Heart left ventricle (tissue), 16 donors: ENCODE measurements around the gene COA3. TPM values are rescaled to one million over a fixed set of nuclear protein-coding genes. Genes with fewer than 3 reads are reported as not detected.
A peak's percentile ranks its signal among the peaks of the same experiment; 100 is the strongest.

Source experiments
- ATAC-seq, 4 donors: fragments of 200-7000 bp; cut with Tn5 transposase; one replicate each; pipeline ENCODE4 v1.9.1; 2020 to 2022; ENCODE audit warnings: moderate library complexity in 4 of 4, mild to moderate bottlenecking in 3 of 4, moderate number of reproducible peaks in 1 of 4
- DNase-seq, 5 donors: peaks; one replicate each; pipeline ENCODE4 v3.0.0-alpha.2; 2020
- H3K27ac ChIP-seq, 12 donors: fragments of 200-600 bp; sonication (generic) in 4 of 12; one replicate each; pipeline versions ENCODE4 v1.5.0 to v1.8.0; 2016 to 2022; ENCODE audit warnings: mild to moderate bottlenecking in 2 of 12
- H3K27me3 ChIP-seq, 9 donors: fragments of 200-600 bp; sonication (generic) in 2 of 9; one replicate each; pipeline versions ENCODE4 v1.5.1 to v1.8.0; 2016 to 2022; ENCODE audit warnings: mild to moderate bottlenecking in 3 of 9
- H3K36me3 ChIP-seq, 9 donors: fragments of 200-600 bp; sonication (generic) in 2 of 9; one replicate each; pipeline versions ENCODE4 v1.5.0 to v1.8.0; 2018 to 2022; ENCODE audit warnings: mild to moderate bottlenecking in 2 of 9
- H3K4me1 ChIP-seq, 12 donors: fragments of 200-600 bp; sonication (generic) in 4 of 12; one replicate each; pipeline versions ENCODE4 v1.5.0 to v1.8.0; 2016 to 2022; ENCODE audit warnings: mild to moderate bottlenecking in 3 of 12
- H3K4me3 ChIP-seq, 12 donors: fragments of 200-600 bp; sonication (generic) in 4 of 12; one replicate each; pipeline versions ENCODE4 v1.5.0 to v1.8.0; 2017 to 2022; ENCODE audit warnings: mild to moderate bottlenecking in 9 of 12, moderate library complexity in 4 of 12
- H3K9me3 ChIP-seq, 12 donors: fragments of 200-600 bp; sonication (generic) in 4 of 12; one replicate each; pipeline versions ENCODE4 v1.5.0 to v1.8.0; 2016 to 2022; ENCODE audit warnings: mild to moderate bottlenecking in 1 of 12
- CTCF ChIP-seq, 12 donors: fragments of 200-600 bp; sonication (generic) in 4 of 12; IDR thresholded peaks; one replicate each; pipeline versions ENCODE4 v1.5.0 to v1.8.0; 2018 to 2022; ENCODE audit warnings: antibody characterized with exemption in 12 of 12, mild to moderate bottlenecking in 5 of 12
- POLR2A ChIP-seq, 2 donors: fragments of 450-650 bp; IDR thresholded peaks; one replicate each; pipeline ENCODE4 v1.6.1; 2017; ENCODE audit warnings: antibody characterized with exemption in 2 of 2, mild to moderate bottlenecking in 2 of 2, moderate library complexity in 2 of 2
- WGBS, 4 donors: extraction: QIAGEN DNeasy Blood & Tissue Kit in 2 of 4; methylation state at CpG; one replicate each; pipeline versions ENCODE4 v1.1.5 to v1.1.7; 2013 to 2018; 5-methylcytosine and 5-hydroxymethylcytosine counted together
- intact Hi-C, 10 donors: fragments of 100-400 bp; cut with DNase I; formaldehyde crosslinking; loops; one replicate each; pipeline versions ENCODE4 v1.11.1 to v1.14.2; 2022
- polyA plus RNA-seq, 2 donors: library from polyadenylated mRNA; stranded (reverse); fragments of 200-250 nt; gene quantifications; one replicate each; pipeline ENCODE4 v1.2.3, GENCODE V29; 2013
- total RNA-seq, 9 donors: library from RNA; depleted of rRNA in 2 of 9; stranded (reverse); fragments of >200 nt in 2 of 9; fragmentation: NEBNext Ultra II Directional in 3 of 9; extraction: Animal tissue kit (Norgen Biotek cat#: 25700) in 3 of 9; gene quantifications; one replicate each; pipeline versions ENCODE4 v1.1.0 to v1.2.4, GENCODE V29; 2016 to 2023
- donor health status: ischemic (EF 13 %, LVEDD 7.1; RV severe dilation, severe dysfunction).
- donor health status: healthy with polysubstance abuse.
- donor health status: DM: no; HTN: yes; CAD: no.
- donor health status: DM: no; HTN: no; CAD: no.
- donor health status: ischemic (EF 25% LVEDD 6.9; RV normal size, moderate dysfunction).
- donor health status: ischemic (EF 25% LVEDD 5.7; RV mildly dilated, moderate dysfunction).
- donor health status: healthy.
- donor health status: DM: yes; HTN: yes; CAD: no.
- donor health status: ischemic (EF 35%, LVEDD 5.7; RV mildly dilated, moderate dysfunction).
- donor health status: nonischemic (EF 11% LVEDD 7.7; RV severe dilation, severe dysfunction).
- donor health status: DM: yes; HTN: yes; CAD: no.
- donor health status: PGD.
- donor health status: ischemic (EF 29% LVEDD 5.4; RV normal size, mild dysfunction).
- donor health status: nonischemic (EF 23%, LVEDD 6.1; RV moderate dilation, normal function).

The COA3 gene
- total and polyA plus RNA-seq, 11 donors, result 56.2 to 136 (median 72.4) TPM

GRCh38 chr17:42780851-42781638 is 17.5 kb downstream of the COA3 start:
- H3K36me3 ChIP-seq, result peaks cover 0 to 37% (median 36%) of the 10 kb centered on the region in 9 donors
- DNase-seq, result no peak
- 6 to 8% (median 7%) methylated on average over 10 to 39 of the region's 39 CpGs for WGBS, 4 donors
- H3K4me3 ChIP-seq, result peak overlapping the region; percentile 16 to 53 (median 36)
- peaks cover 26 to 63% (median 54%) of the 10 kb centered on the region in 9 donors for H3K27me3 ChIP-seq
- no peak overlapping the region for H3K27ac ChIP-seq
- no peak for TF ChIP-seq POLR2A (IDR thresholded peaks at IDR 0.05)
- no peak for TF ChIP-seq CTCF (IDR thresholded peaks at IDR 0.05)
- H3K9me3 ChIP-seq, result no peaks in the 10 kb centered on the region
- ATAC-seq, result peak in 2 of 4 donors; percentile 15 to 18
- intact Hi-C loops, result no loop called here
- peaks cover 0 to 32% (median 12%) of the 10 kb centered on the region in 12 donors for H3K4me1 ChIP-seq

- intact Hi-C loops, result loop anchor here in 1 of 10 donors (10.0 kb wide), 1 partner anchor 45 kb away; the partner anchor contains the start of gene BECN1
- no peak within 1 kb of the TSS for H3K27ac ChIP-seq
- ATAC-seq (peak in 2 of 4 donors; percentile 39 to 51), DNase-seq (no peak)
- H3K4me1 ChIP-seq, result peaks cover 0 to 30% (median 12%) of the 10 kb centered on the region in 12 donors
- 5 to 13% (median 7%) methylated on average over 28 to 65 of the region's 65 CpGs for WGBS, 4 donors
- H3K9me3 ChIP-seq, result no peaks in the 10 kb centered on the region
- peaks cover 23 to 55% (median 46%) of the 10 kb centered on the region in 9 donors for H3K27me3 ChIP-seq
- no peak for TF ChIP-seq POLR2A (IDR thresholded peaks at IDR 0.05)
- no peak for TF ChIP-seq CTCF (IDR thresholded peaks at IDR 0.05)
- H3K36me3 ChIP-seq, result peaks cover 0 to 46% (median 44%) of the 10 kb centered on the region in 9 donors
- peak within 1 kb of the TSS; percentile 16 to 53 (median 36) for H3K4me3 ChIP-seq
Measured at GRCh38 chr17:42779936-42780850, 18.3 kb downstream of the COA3 start, which contains the start of gene WNK4. TSS of gene WNK4 (plus strand) at chr17:42780610. CDS start at chr17:42780699, 89 bp downstream.

GRCh38 chr17:42779304-42779935 is 19.1 kb downstream of the COA3 start:
- Histone ChIP-seq H3K36me3 (peaks cover 0 to 53% (median 45%) of the 10 kb centered on the region in 9 donors), H3K27ac (no peak overlapping the region), H3K9me3 (no peaks in the 10 kb centered on the region), H3K4me3 (no peak overlapping the region), H3K27me3 (peaks cover 20 to 48% (median 40%) of the 10 kb centered on the region in 9 donors), H3K4me1 (peaks cover 0 to 27% (median 10%) of the 10 kb centered on the region in 12 donors)
- DNase-seq (no peak), ATAC-seq (peak in 1 of 4 donors; percentile 6)
- WGBS, 4 donors, result 67 to 81% (median 73%) methylated on average over 3 of the region's 3 CpGs
- intact Hi-C loops, result loop anchor here in 1 of 10 donors (10.0 kb wide), 1 partner anchor 45 kb away; the partner anchor contains the start of gene BECN1
- TF ChIP-seq POLR2A (IDR thresholded peaks at IDR 0.05) (no peak), CTCF (IDR thresholded peaks at IDR 0.05) (no peak)
